Vagina (tissue), 2 donors: ENCODE measurements around the gene DNAJC13. TPM values are rescaled to one million over a fixed set of nuclear protein-coding genes. Genes with fewer than 3 reads are reported as not detected.

Experiments
- DNase-seq, 2 donors: peaks; one replicate each; pipeline ENCODE4 v3.0.0-alpha.2; 2017; ENCODE audit errors: extremely low spot score in 2 of 2
- H3K27ac ChIP-seq: fragments of 200-600 bp; sonication (generic); one replicate; pipeline ENCODE4 v1.5.1; 2019
- H3K27me3 ChIP-seq: fragments of 200-600 bp; sonication (generic); one replicate; pipeline ENCODE4 v1.5.1; 2019
- H3K36me3 ChIP-seq, 2 donors: fragments of 200-600 bp; sonication (generic); one replicate each; pipeline ENCODE4 v1.5.1; 2017 to 2019
- H3K4me1 ChIP-seq: fragments of 200-600 bp; sonication (generic); one replicate; pipeline ENCODE4 v1.5.1; 2019
- H3K4me3 ChIP-seq, 2 donors: fragments of 200-600 bp; sonication (generic); 1 replicate in 1 of 2; 2 replicates in 1 of 2; pipeline ENCODE4 v1.5.1; 2016 to 2019
- H3K9me3 ChIP-seq: fragments of 200-600 bp; sonication (generic); one replicate; pipeline ENCODE4 v1.5.1; 2019
- POLR2A ChIP-seq, 2 donors: fragments of 450-650 bp; IDR thresholded peaks; one replicate each; pipeline ENCODE4 v1.6.1; 2017; ENCODE audit warnings: antibody characterized with exemption in 2 of 2, mild to moderate bottlenecking in 2 of 2, moderate library complexity in 2 of 2
- POLR2AphosphoS5 ChIP-seq, 2 donors: sonication (generic); formaldehyde crosslinking; IDR thresholded peaks; one replicate each; pipeline ENCODE4 v1.9.0; 2017; ENCODE audit warnings: antibody characterized with exemption in 2 of 2, mild to moderate bottlenecking in 2 of 2, low read depth in 1 of 2; ENCODE audit not compliant: insufficient read depth in 1 of 2
- intact Hi-C: fragments of 100-400 bp; cut with DNase I; formaldehyde crosslinking; loops from one replicate; pipeline ENCODE4 v1.15.1; 2023
- total RNA-seq: library from RNA; depleted of rRNA; stranded (reverse); fragments of >200 nt; gene quantifications from one replicate; pipeline ENCODE4 v1.2.3, GENCODE V29; 2016
- TF ChIP-seq, protein P1 (sequence below), 3 experiments: fragments of 450-650 bp in 2 of 3; fragments of 200-600 bp in 1 of 3; sonication (generic) in 1 of 3; IDR thresholded peaks; one replicate each; pipeline ENCODE4 v1.5.1; 2017 to 2019; ENCODE audit warnings: antibody characterized with exemption in 3 of 3, mild to moderate bottlenecking in 2 of 3, moderate library complexity in 2 of 3

DNAJC13 gene
- total RNA-seq, 1 donor from 2014 or later, result 26.5 TPM

DNA sequence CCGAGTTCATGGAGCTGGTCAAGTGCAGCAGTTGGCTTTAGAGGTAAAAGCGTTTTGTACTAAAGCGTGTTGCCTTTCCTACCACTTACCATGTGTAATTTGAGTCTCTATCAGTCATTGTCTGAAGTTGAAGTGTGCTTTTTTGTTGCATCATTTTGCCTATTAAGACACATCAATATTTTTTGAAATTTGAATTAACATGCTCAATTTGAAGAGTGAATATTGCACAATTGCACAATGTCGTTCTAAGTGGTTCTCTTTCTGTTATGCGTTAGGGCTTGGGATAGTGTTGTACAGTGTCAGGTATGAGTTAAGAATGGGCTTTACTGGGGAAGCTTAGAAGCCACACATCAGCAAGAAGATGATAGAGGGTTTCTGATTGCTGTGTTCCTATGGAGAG is 95.8 kb downstream of the DNAJC13 start:
- intact Hi-C loops, result no loop called here
- Histone ChIP-seq H3K9me3 (no peaks in the 10 kb centered on the region), H3K27me3 (no peaks in the 10 kb centered on the region), H3K4me3 (no peak overlapping the region), H3K4me1 (no peaks in the 10 kb centered on the region), H3K27ac (no peak overlapping the region), H3K36me3 (peaks cover 0 to 64% of the 10 kb centered on the region in 2 donors)
- no peak for DNase-seq
- TF ChIP-seq, protein P1, sequence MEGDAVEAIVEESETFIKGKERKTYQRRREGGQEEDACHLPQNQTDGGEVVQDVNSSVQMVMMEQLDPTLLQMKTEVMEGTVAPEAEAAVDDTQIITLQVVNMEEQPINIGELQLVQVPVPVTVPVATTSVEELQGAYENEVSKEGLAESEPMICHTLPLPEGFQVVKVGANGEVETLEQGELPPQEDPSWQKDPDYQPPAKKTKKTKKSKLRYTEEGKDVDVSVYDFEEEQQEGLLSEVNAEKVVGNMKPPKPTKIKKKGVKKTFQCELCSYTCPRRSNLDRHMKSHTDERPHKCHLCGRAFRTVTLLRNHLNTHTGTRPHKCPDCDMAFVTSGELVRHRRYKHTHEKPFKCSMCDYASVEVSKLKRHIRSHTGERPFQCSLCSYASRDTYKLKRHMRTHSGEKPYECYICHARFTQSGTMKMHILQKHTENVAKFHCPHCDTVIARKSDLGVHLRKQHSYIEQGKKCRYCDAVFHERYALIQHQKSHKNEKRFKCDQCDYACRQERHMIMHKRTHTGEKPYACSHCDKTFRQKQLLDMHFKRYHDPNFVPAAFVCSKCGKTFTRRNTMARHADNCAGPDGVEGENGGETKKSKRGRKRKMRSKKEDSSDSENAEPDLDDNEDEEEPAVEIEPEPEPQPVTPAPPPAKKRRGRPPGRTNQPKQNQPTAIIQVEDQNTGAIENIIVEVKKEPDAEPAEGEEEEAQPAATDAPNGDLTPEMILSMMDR (IDR thresholded peaks at IDR 0.05), result no peak
- TF ChIP-seq POLR2AphosphoS5 (IDR thresholded peaks at IDR 0.05; ENCODE audit: insufficient read depth in 1 of 2, low read depth in 1 of 2), result no peak
- TF ChIP-seq POLR2A (IDR thresholded peaks at IDR 0.05), result no peak

DNA sequence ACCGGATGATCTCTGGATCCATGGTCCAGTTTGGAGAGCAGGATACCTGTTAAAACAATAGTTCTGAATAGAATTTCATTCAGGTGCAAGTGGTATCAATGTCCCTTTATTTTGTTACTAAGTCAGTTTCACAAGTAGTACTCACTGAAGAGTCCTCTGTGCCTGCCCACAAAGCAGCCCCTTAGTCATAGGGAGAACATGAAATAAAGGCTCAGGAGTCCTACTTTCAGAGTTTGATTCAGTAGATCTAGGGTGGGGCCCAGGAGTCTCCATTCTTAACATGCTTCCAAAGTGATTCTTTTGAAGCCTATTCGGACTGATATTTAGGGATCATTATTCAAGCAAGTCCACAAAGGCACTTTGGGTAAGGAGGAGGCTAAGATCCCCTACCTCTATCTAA is 100.0 kb downstream of the DNAJC13 start:
- DNase-seq, result no peak
- Histone ChIP-seq H3K27me3 (no peaks in the 10 kb centered on the region), H3K4me3 (no peak overlapping the region), H3K27ac (no peak overlapping the region), H3K4me1 (no peaks in the 10 kb centered on the region), H3K9me3 (no peaks in the 10 kb centered on the region), H3K36me3 (peaks cover 0 to 56% of the 10 kb centered on the region in 2 donors)
- intact Hi-C loops, result no loop called here
- TF ChIP-seq POLR2A (IDR thresholded peaks at IDR 0.05) (no peak), POLR2AphosphoS5 (IDR thresholded peaks at IDR 0.05; ENCODE audit: insufficient read depth in 1 of 2, low read depth in 1 of 2) (no peak)
- TF ChIP-seq, protein P1 (IDR thresholded peaks at IDR 0.05), result no peak

- no peak for TF ChIP-seq POLR2AphosphoS5 (IDR thresholded peaks at IDR 0.05; ENCODE audit: insufficient read depth in 1 of 2, low read depth in 1 of 2)
- TF ChIP-seq, protein P1 (IDR thresholded peaks at IDR 0.05), result no peak
- no peak for TF ChIP-seq POLR2A (IDR thresholded peaks at IDR 0.05)
- intact Hi-C loops, result no loop called here
- H3K27ac ChIP-seq, result no peak overlapping the region
- no peaks in the 10 kb centered on the region for H3K4me1 ChIP-seq
- no peaks in the 10 kb centered on the region for H3K27me3 ChIP-seq
- H3K36me3 ChIP-seq, result peaks cover 0 to 59% of the 10 kb centered on the region in 2 donors
- no peak for DNase-seq
- H3K9me3 ChIP-seq, result no peaks in the 10 kb centered on the region
- no peak overlapping the region for H3K4me3 ChIP-seq
These were observed 102.6 kb downstream of the DNAJC13 start for GRCh38 chr3:132519914-132520313.

DNA sequence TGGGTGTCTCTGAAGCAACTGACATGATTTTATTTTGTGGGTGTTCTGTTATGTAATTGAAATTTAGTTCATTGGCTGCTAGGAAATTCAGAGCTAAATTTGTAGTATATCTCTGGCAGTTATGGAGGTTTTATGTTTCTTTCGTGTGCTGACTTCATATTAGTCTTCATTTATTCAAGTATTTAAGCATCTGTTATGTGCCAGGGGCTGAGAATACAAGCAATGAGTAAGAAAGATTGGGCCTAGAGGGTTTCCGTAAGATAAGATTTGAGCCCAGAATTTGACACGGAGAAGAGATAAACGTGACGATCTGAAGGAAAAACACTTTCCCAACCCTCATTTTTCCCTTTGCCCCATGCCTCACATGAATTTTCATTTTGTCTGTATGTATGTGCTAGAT is 104.6 kb downstream of the DNAJC13 start:
- Histone ChIP-seq H3K27ac (no peak overlapping the region), H3K36me3 (peaks cover 0 to 61% of the 10 kb centered on the region in 2 donors), H3K9me3 (no peaks in the 10 kb centered on the region), H3K4me3 (no peak overlapping the region), H3K27me3 (no peaks in the 10 kb centered on the region), H3K4me1 (no peaks in the 10 kb centered on the region)
- TF ChIP-seq, protein P1 (IDR thresholded peaks at IDR 0.05), result no peak
- TF ChIP-seq POLR2A (IDR thresholded peaks at IDR 0.05), result no peak
- no peak for TF ChIP-seq POLR2AphosphoS5 (IDR thresholded peaks at IDR 0.05; ENCODE audit: insufficient read depth in 1 of 2, low read depth in 1 of 2)
- no peak for DNase-seq
- intact Hi-C loops, result no loop called here

DNA sequence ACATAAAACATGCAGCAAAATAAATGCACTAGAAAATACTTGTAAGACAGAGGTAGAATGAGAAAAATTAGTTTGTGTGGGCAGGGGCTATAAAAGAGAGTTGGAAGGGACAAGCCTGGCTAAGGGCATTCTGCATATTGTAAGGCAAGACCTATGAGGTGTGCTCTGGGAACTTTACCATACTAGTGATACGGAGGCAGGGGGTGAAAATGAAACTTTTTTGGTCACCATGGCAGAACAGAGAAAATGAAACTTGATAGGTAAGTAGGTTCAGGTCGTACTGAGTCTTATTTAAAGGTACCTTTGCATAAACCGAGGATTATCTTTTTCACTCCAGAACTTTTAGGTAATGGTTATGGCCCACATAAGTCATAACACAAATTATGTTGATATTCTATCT is 105.1 kb downstream of the DNAJC13 start:
- TF ChIP-seq, protein P1 (IDR thresholded peaks at IDR 0.05), result no peak
- TF ChIP-seq POLR2AphosphoS5 (IDR thresholded peaks at IDR 0.05; ENCODE audit: insufficient read depth in 1 of 2, low read depth in 1 of 2) (no peak), POLR2A (IDR thresholded peaks at IDR 0.05) (no peak)
- Histone ChIP-seq H3K27me3 (no peaks in the 10 kb centered on the region), H3K4me3 (no peak overlapping the region), H3K27ac (no peak overlapping the region), H3K4me1 (no peaks in the 10 kb centered on the region), H3K9me3 (no peaks in the 10 kb centered on the region), H3K36me3 (peaks cover 0 to 61% of the 10 kb centered on the region in 2 donors)
- no peak for DNase-seq
- intact Hi-C loops, result no loop called here
